Naive thymus-derived CD4-positive, alpha-beta T cell (primary cell): ENCODE results near the gene UBXN6. TPM values are rescaled to one million over a fixed set of nuclear protein-coding genes. Genes with fewer than 3 reads are reported as not detected.

ENCODE experiments used
- ATAC-seq: fragments of 150-1000 bp; cut with Tn5 transposase; 2 replicates; pipeline ENCODE4 v1.10.0; 2021; ENCODE audit warnings: mild to moderate bottlenecking, moderate library complexity
- CTCF ChIA-PET: fragments of 350-600 bp; sonication (Branson Sonifier 250); formaldehyde crosslinking; loops from one replicate; lab custom pipeline; 2021; ENCODE audit warnings: antibody characterized with exemption; lab: Charles Lee
- POLR2A ChIA-PET: fragments of 350-600 bp; sonication (Branson Sonifier 250); formaldehyde crosslinking; loops from one replicate; lab custom pipeline; 2021; ENCODE audit warnings: antibody characterized with exemption, inconsistent platforms; lab: Charles Lee
- DNase-seq, 9 donors: peaks; one replicate each; pipeline versions ENCODE4 v3.0.0 to v3.0.0-alpha.2; 2020 to 2022; ENCODE audit warnings: mixed read lengths in 1 of 9
- H3K27ac ChIP-seq: one replicate; pipeline ENCODE4 v1.7.0; 2013; ENCODE audit warnings: mild to moderate bottlenecking, low read depth, low read length, moderate library complexity
- H3K27me3 ChIP-seq, 2 donors: one replicate each; pipeline ENCODE4 v1.7.0; 2013; ENCODE audit warnings: low read length in 2 of 2, mild to moderate bottlenecking in 2 of 2, moderate library complexity in 2 of 2; ENCODE audit not compliant: control insufficient read depth in 2 of 2, insufficient read depth in 2 of 2
- H3K36me3 ChIP-seq, 3 experiments: 1 replicate in 2 of 3; 2 replicates in 1 of 3; pipeline ENCODE4 v1.7.0; 2013; ENCODE audit warnings: low read length in 3 of 3, mild to moderate bottlenecking in 3 of 3, moderate library complexity in 1 of 3; ENCODE audit not compliant: insufficient read depth in 3 of 3, control insufficient read depth in 2 of 3
- H3K4me1 ChIP-seq, 2 donors: one replicate each; pipeline ENCODE4 v1.7.0; 2013; ENCODE audit warnings: low read length in 2 of 2, mild to moderate bottlenecking in 2 of 2, moderate library complexity in 1 of 2; ENCODE audit not compliant: control insufficient read depth in 2 of 2, insufficient read depth in 2 of 2
- H3K4me3 ChIP-seq: 2 replicates; pipeline ENCODE4 v1.7.0; 2013; ENCODE audit warnings: mild to moderate bottlenecking, low read length
- H3K9me3 ChIP-seq, 3 experiments: 1 replicate in 2 of 3; 2 replicates in 1 of 3; pipeline ENCODE4 v1.7.0; 2013; ENCODE audit warnings: low read length in 3 of 3; ENCODE audit not compliant: control insufficient read depth in 2 of 3
- H3K27ac Mint-ChIP-seq, 9 donors: one replicate each; pipeline ENCODE4 v1.8.0; 2020 to 2022; ENCODE audit warnings: mixed read lengths in 9 of 9, mild to moderate bottlenecking in 8 of 9, moderate library complexity in 5 of 9, inconsistent platforms in 2 of 9
- H3K27me3 Mint-ChIP-seq, 5 donors: one replicate each; pipeline ENCODE4 v1.8.0; 2021 to 2022; ENCODE audit warnings: mixed read lengths in 5 of 5, mild to moderate bottlenecking in 1 of 5
- H3K36me3 Mint-ChIP-seq, 5 donors: one replicate each; pipeline ENCODE4 v1.8.0; 2020 to 2022; ENCODE audit warnings: mixed read lengths in 5 of 5, mild to moderate bottlenecking in 3 of 5, inconsistent platforms in 1 of 5
- H3K4me1 Mint-ChIP-seq, 7 donors: one replicate each; pipeline ENCODE4 v1.8.0; 2020 to 2022; ENCODE audit warnings: mixed read lengths in 7 of 7, mild to moderate bottlenecking in 3 of 7, inconsistent platforms in 1 of 7
- H3K4me3 Mint-ChIP-seq, 10 donors: one replicate each; pipeline ENCODE4 v1.8.0; 2020 to 2022; ENCODE audit warnings: mild to moderate bottlenecking in 10 of 10, mixed read lengths in 10 of 10, moderate library complexity in 6 of 10, inconsistent platforms in 2 of 10
- H3K9me3 Mint-ChIP-seq, 11 donors: one replicate each; pipeline ENCODE4 v1.8.0; 2020 to 2022; ENCODE audit warnings: mixed read lengths in 11 of 11, mild to moderate bottlenecking in 4 of 11, inconsistent platforms in 1 of 11, moderate library complexity in 1 of 11
- intact Hi-C, 2 donors: fragments of 100-400 bp; cut with micrococcal nuclease; formaldehyde crosslinking; loops; one replicate each; pipeline ENCODE4 v1.15.1; 2023
- polyA plus RNA-seq, 2 donors: library from polyadenylated mRNA; unstranded; fragments of 300-500 nt; fragmentation: Illumina TruSeq; gene quantifications; one replicate each; pipeline ENCODE4 v1.2.3, GENCODE V29; 2021
- total RNA-seq, 6 experiments: library from RNA in 5 of 6; stranded (reverse) in 5 of 6; gene quantifications; 1 replicate in 5 of 6; 2 replicates in 1 of 6; pipeline ENCODE4 v1.2.3 and lab custom pipeline; 2021 to 2026

UBXN6 gene
- total and polyA plus RNA-seq, 7 experiments from 2014 or later: 5.4 to 68.6 (median 50.3) TPM

DNA sequence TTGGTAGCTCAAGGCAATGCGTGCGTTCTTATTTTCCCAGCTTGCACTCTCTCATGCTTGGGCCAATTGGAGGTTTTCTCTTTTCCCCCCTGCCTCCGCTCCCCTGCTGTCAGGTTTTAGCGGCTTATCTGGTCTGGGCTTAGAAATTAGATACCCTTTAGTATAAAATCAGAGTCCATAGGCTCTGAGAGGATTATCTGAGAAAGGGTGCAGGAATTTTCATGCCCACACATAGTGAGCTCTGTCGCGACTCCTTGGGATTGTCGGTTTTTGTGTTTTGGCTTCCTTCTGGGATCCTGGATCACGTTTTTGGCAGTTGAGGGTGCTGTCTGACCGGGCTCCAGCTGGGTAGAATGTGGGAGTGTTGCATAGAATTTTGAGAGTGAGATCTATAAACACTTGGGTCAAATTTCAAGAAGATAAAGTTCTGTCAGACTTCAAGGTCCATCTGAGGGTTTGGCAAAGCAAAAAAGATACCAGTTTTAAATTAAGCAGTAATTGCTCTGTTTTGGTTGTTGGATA lies 42.7 kb downstream of the UBXN6 start:
- no peak overlapping the region for H3K27ac ChIP-seq
- no peaks in the 10 kb centered on the region for H3K9me3 ChIP-seq
- no peaks in the 10 kb centered on the region for H3K4me1 ChIP-seq
- DNase-seq (no peak), ATAC-seq (no peak)
- no peak overlapping the region for H3K4me3 ChIP-seq
- ChIA-PET CTCF (interaction anchor here (0.5 kb wide), 1 partner anchor 199 kb away, joined by 14 read pairs; no protein-coding TSS in a partner anchor), POLR2A (no interaction called here)
- H3K36me3 ChIP-seq: peaks cover 0 to 6% (median 0%) of the 10 kb centered on the region in 3 experiments
- H3K4me1 Mint-ChIP-seq: peaks cover 0 to 4% (median 0%) of the 10 kb centered on the region in 7 donors
- no peaks in the 10 kb centered on the region for H3K27me3 Mint-ChIP-seq
- no peaks in the 10 kb centered on the region for H3K27me3 ChIP-seq
- intact Hi-C loops: no loop called here
- no peaks in the 10 kb centered on the region for H3K9me3 Mint-ChIP-seq
- no peak overlapping the region for H3K4me3 Mint-ChIP-seq
- H3K27ac Mint-ChIP-seq: peak overlapping the region in 2 of 9 donors; percentile 38 to 80
- H3K36me3 Mint-ChIP-seq: peaks cover 0 to 13% (median 8%) of the 10 kb centered on the region in 5 donors

DNA sequence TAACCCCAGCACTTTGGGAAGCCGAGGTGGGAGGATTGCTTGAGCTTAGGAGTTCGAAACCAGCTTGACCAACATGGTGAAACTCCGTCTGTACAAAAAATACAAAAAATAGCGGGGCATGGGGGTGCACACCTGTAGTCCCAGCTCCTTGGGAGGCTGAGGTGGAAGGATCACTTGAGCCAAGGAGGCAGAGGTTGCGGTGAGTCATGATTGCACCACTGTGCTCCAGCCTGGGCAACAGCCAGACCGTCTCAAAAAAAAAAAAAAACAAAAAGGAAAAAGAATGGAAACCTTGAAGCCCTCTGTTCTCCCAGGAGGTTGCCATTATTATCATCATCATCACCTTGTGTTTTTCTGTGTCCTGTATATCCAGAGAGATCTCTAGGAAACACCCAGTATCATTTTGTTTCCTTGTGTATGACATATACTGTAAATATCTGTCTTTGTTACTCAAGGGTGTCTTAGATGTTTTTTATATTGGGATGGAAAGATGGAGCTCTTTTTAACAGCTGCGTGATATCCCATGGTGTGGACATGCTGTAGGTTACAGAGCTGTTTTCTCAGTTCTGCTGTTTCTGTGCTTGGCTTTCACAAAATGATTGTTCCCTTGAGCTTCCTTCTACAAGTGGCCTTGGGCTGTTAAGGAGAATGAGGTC lies 43.3 kb downstream of the UBXN6 start:
- ATAC-seq (no peak), DNase-seq (no peak)
- H3K4me3 Mint-ChIP-seq: no peak overlapping the region
- no peaks in the 10 kb centered on the region for H3K9me3 Mint-ChIP-seq
- no peaks in the 10 kb centered on the region for H3K27me3 Mint-ChIP-seq
- no peak overlapping the region for H3K27ac Mint-ChIP-seq
- H3K27ac ChIP-seq: no peak overlapping the region
- H3K4me1 Mint-ChIP-seq: peaks cover 0 to 4% (median 0%) of the 10 kb centered on the region in 7 donors
- no peaks in the 10 kb centered on the region for H3K4me1 ChIP-seq
- CTCF ChIA-PET: interaction anchor here (0.5 kb wide), 1 partner anchor 199 kb away, joined by 14 read pairs; no protein-coding TSS in a partner anchor
- intact Hi-C loops: no loop called here
- H3K36me3 Mint-ChIP-seq: peaks cover 0 to 11% (median 8%) of the 10 kb centered on the region in 5 donors
- H3K27me3 ChIP-seq: no peaks in the 10 kb centered on the region
- no peak overlapping the region for H3K4me3 ChIP-seq
- POLR2A ChIA-PET: no interaction called here
- H3K9me3 ChIP-seq: no peaks in the 10 kb centered on the region
- H3K36me3 ChIP-seq: peaks cover 0 to 6% (median 0%) of the 10 kb centered on the region in 3 experiments

DNA sequence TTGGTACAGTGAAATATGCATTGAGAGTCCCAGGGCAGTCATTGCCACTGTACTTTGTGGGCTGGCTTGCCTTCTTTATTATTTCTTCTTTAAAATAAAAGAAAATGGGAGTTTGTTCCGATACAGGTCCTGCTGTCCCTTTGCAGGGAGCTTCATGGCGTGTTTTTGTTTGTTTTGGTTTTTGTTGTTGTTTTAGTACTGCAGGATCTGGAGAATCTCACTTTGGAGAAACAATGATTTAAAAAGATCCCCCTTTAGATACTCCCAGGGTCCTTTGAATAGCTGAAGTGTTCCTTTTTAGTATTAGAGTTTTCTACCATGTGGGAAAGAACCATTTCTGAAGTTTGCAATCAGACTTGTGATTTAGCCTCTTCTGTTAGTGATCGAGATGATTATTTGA lies 44.0 kb downstream of the UBXN6 start:
- peaks cover 0 to 15% (median 8%) of the 10 kb centered on the region in 5 donors for H3K36me3 Mint-ChIP-seq
- ChIA-PET POLR2A (no interaction called here), CTCF (no interaction called here)
- Histone ChIP-seq H3K4me3 (no peak overlapping the region), H3K27ac (no peak overlapping the region), H3K36me3 (peaks cover 0 to 6% (median 0%) of the 10 kb centered on the region in 3 experiments), H3K9me3 (no peaks in the 10 kb centered on the region), H3K4me1 (no peaks in the 10 kb centered on the region), H3K27me3 (no peaks in the 10 kb centered on the region)
- H3K4me3 Mint-ChIP-seq: no peak overlapping the region
- no peaks in the 10 kb centered on the region for H3K27me3 Mint-ChIP-seq
- H3K4me1 Mint-ChIP-seq: peaks cover 0 to 4% (median 0%) of the 10 kb centered on the region in 7 donors
- DNase-seq (no peak), ATAC-seq (no peak)
- intact Hi-C loops: no loop called here
- no peak overlapping the region for H3K27ac Mint-ChIP-seq
- H3K9me3 Mint-ChIP-seq: no peaks in the 10 kb centered on the region

DNA sequence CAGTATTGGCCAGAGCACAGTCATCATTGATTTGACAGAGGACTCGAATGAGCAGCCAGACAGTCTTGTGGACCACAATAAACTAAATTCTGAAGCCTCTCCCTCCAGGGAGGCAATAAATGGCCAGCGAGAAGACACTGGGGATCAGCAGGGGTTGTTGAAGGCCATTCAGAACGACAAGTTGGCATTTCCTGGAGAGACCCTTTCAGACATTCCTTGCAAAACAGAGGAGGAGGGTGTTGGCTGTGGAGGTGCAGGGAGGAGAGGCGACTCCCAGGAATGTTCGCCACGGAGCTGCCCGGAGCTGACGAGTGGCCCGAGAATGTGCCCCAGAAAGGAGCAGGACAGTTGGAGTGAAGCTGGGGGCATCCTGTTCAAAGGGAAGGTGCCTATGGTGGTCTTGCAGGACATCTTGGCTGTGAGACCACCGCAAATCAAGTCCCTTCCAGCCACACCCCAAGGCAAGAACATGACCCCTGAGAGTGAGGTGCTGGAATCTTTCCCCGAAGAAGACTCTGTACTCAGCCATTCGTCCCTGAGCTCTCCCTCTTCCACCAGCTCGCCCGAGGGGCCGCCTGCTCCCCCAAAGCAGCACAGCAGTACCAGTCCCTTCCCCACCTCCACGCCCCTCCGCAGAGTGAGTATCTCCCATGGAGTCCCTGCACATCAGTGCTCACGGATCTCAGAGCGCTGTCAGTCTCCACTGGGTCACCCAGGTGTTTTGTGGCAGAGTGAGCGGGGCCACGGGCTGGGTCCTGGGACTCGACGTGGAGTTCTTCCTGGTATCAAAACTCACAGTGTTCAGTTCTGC lies 48.3 kb downstream of the UBXN6 start:
- ChIA-PET CTCF (no interaction called here), POLR2A (no interaction called here)
- Mint-ChIP-seq H3K27ac (no peak overlapping the region), H3K4me1 (peaks cover 0 to 15% (median 0%) of the 10 kb centered on the region in 7 donors), H3K36me3 (peaks cover 0 to 16% (median 6%) of the 10 kb centered on the region in 5 donors), H3K27me3 (no peaks in the 10 kb centered on the region), H3K4me3 (no peak overlapping the region), H3K9me3 (no peaks in the 10 kb centered on the region)
- DNase-seq (no peak), ATAC-seq (no peak)
- Histone ChIP-seq H3K4me3 (no peak overlapping the region), H3K27me3 (no peaks in the 10 kb centered on the region), H3K9me3 (no peaks in the 10 kb centered on the region), H3K4me1 (no peaks in the 10 kb centered on the region), H3K27ac (no peak overlapping the region), H3K36me3 (peaks cover 0 to 6% (median 0%) of the 10 kb centered on the region in 3 experiments)
- intact Hi-C loops: no loop called here

DNA sequence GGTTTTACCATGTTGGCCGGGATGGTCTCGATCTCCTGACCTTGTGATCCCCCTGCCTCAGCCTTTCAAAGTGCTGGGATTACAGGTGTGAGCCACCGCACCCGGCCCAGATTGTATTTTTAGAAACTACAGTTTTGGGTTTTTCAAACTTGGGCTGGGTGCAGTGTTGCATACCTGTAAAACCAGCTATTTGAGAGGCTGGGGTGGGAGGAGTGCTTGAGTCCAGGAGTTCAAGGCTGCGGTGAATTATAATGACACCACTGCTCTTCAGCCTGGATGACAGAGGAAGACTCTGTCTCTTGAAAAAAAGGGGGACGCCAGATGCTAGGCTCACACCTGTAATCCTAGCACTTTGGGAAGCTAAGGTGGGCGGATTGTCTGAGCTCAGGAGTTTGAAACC lies 51.0 kb downstream of the UBXN6 start:
- Mint-ChIP-seq H3K27ac (no peak overlapping the region), H3K27me3 (no peaks in the 10 kb centered on the region), H3K36me3 (peaks cover 0 to 6% (median 0%) of the 10 kb centered on the region in 5 donors), H3K4me3 (no peak overlapping the region), H3K4me1 (peaks cover 8 to 36% (median 19%) of the 10 kb centered on the region in 7 donors), H3K9me3 (no peaks in the 10 kb centered on the region)
- no peak overlapping the region for H3K27ac ChIP-seq
- ATAC-seq (no peak), DNase-seq (no peak)
- CTCF ChIA-PET: no interaction called here
- no peaks in the 10 kb centered on the region for H3K9me3 ChIP-seq
- H3K4me3 ChIP-seq: no peak overlapping the region
- H3K4me1 ChIP-seq: peaks cover 9 to 12% of the 10 kb centered on the region in 2 donors
- no peaks in the 10 kb centered on the region for H3K36me3 ChIP-seq
- POLR2A ChIA-PET: no interaction called here
- intact Hi-C loops: no loop called here
- H3K27me3 ChIP-seq: no peaks in the 10 kb centered on the region

DNA sequence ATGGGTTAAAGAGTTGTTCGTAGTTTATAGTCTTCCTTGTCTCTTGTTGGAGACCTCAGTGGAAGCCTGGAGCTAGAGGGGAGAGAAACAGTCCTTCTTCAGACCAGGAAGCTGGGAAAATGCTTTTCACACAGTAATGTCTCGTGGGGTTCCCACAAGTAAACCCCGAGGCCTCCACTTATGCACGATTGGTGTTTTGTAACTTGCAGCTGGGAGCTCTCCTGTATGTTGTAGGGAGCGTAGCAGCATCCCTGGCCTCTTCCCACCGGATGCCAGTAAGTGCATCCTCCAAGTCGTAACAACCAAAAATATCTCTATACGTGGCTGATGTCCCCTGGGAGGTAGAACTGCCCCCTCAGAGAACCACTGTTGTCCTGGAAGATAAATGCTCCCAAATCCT lies 51.6 kb downstream of the UBXN6 start:
- no peaks in the 10 kb centered on the region for H3K9me3 Mint-ChIP-seq
- no peak overlapping the region for H3K4me3 Mint-ChIP-seq
- H3K27me3 ChIP-seq: no peaks in the 10 kb centered on the region
- POLR2A ChIA-PET: no interaction called here
- ATAC-seq: no peak
- no peak overlapping the region for H3K4me3 ChIP-seq
- DNase-seq: no peak
- H3K9me3 ChIP-seq: no peaks in the 10 kb centered on the region
- no peaks in the 10 kb centered on the region for H3K36me3 ChIP-seq
- CTCF ChIA-PET: no interaction called here
- H3K4me1 ChIP-seq: peaks cover 16 to 18% of the 10 kb centered on the region in 2 donors
- no peaks in the 10 kb centered on the region for H3K27me3 Mint-ChIP-seq
- intact Hi-C loops: no loop called here
- no peak overlapping the region for H3K27ac ChIP-seq
- peaks cover 14 to 42% (median 26%) of the 10 kb centered on the region in 7 donors for H3K4me1 Mint-ChIP-seq
- H3K36me3 Mint-ChIP-seq: peaks cover 0 to 6% (median 0%) of the 10 kb centered on the region in 5 donors
- H3K27ac Mint-ChIP-seq: no peak overlapping the region
